OCI-LY7 (cell line): ENCODE results near the gene FIG4.

Experiments
- EZH2phosphoT487 ChIP-seq: fragments of 200-600 bp; sonication (generic); IDR thresholded peaks from 2 replicates; pipeline ENCODE4 v1.6.1; 2018; ENCODE audit warnings: low read depth, borderline replicate concordance, mild to moderate bottlenecking, mixed run types, antibody characterized with exemption, low read length, moderate library complexity, mixed read lengths
- TF ChIP-seq, protein P1 (sequence below): fragments of 200-600 bp; sonication (generic); conservative IDR thresholded peaks from 2 replicates; pipeline ENCODE4 v1.5.1; 2014; ENCODE audit warnings: mild to moderate bottlenecking, antibody characterized with exemption, low read length, moderate library complexity, mixed read lengths

DNA sequence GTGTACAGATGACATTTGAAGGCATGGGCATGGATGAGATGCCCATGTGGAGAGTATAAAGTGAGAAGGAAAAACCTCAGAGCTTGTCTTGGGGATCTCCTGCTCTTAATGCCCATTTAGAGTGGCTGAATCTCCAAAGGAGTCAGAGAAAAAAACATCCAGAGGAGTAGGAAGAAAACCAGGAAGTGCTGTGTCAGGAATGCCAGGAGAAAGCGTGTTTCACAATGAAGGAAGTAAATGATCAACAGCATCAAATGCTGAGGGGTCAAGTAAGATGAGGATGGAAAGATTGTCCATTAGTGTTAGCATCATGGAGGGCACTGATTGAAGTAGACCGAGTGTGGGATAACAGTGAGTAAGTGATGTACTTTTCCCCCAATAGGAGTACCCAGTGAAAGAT lies 56.1 kb downstream of the FIG4 start:
- TF ChIP-seq, protein P1, sequence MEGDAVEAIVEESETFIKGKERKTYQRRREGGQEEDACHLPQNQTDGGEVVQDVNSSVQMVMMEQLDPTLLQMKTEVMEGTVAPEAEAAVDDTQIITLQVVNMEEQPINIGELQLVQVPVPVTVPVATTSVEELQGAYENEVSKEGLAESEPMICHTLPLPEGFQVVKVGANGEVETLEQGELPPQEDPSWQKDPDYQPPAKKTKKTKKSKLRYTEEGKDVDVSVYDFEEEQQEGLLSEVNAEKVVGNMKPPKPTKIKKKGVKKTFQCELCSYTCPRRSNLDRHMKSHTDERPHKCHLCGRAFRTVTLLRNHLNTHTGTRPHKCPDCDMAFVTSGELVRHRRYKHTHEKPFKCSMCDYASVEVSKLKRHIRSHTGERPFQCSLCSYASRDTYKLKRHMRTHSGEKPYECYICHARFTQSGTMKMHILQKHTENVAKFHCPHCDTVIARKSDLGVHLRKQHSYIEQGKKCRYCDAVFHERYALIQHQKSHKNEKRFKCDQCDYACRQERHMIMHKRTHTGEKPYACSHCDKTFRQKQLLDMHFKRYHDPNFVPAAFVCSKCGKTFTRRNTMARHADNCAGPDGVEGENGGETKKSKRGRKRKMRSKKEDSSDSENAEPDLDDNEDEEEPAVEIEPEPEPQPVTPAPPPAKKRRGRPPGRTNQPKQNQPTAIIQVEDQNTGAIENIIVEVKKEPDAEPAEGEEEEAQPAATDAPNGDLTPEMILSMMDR: no peak
- no peak for TF ChIP-seq EZH2phosphoT487
